GM13977 (cell line): ENCODE data around the gene ZBTB49.
A peak's percentile ranks its signal among the peaks of the same experiment; 100 is the strongest.

Experiments used
- DNase-seq: peaks from one replicate; pipeline ENCODE4 v3.0.0; 2012; ENCODE audit warnings: low spot score
- in situ Hi-C: fragments of 300-500 bp; cut with MboI; formaldehyde crosslinking; loops from one replicate; pipeline ENCODE4 v1.12.0; 2022; ENCODE audit warnings: low sequenced_read_pairs, low pct_unique_long_range_greater_than_20kb, mixed read lengths, inconsistent platforms; ENCODE audit not compliant: unreplicated experiment
- TF ChIP-seq, protein P1 (sequence below): IDR thresholded peaks from 2 replicates; pipeline ENCODE4 v1.5.1; 2012; ENCODE audit warnings: mild to moderate bottlenecking, control low read depth; ENCODE audit not compliant: insufficient read depth; ENCODE audit errors: extremely low read depth, missing control alignments

Gene ZBTB49

DNA sequence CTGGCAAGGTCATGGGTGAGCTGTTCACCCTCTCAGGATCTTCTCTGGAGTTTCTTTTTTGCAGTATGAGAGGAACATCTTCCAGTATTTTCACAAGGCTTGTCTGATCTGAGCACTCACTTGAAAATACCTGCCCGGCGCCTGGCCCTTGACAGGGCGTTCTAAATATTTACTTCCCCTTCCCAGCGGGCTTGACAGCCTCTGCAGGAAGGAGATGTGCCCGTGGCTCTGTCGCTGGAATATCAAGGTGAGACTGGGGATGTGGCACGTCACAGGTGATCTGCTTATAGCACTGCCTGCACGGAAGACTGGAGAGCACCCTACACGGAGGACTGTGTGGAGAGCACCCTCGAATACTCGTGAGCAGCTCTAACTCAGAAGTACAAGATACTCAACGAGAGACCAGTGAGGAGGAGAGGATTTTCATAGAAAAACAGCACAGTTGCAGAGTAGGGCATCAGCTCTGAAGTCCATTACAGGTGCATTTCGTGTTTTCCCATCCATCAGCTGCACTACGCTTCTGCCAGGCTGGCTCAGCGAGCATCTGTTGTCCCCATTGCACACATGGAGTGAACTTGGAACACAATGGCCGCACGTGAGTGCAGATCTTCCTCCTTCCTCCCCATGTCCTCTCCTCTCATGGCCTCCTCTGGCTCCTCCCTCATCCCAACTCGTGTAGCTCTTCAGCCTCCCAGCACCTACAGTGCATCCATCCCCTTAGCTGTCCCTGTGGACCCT lies 32.1 kb downstream of the ZBTB49 start:
- no peak for DNase-seq
- TF ChIP-seq, protein P1, sequence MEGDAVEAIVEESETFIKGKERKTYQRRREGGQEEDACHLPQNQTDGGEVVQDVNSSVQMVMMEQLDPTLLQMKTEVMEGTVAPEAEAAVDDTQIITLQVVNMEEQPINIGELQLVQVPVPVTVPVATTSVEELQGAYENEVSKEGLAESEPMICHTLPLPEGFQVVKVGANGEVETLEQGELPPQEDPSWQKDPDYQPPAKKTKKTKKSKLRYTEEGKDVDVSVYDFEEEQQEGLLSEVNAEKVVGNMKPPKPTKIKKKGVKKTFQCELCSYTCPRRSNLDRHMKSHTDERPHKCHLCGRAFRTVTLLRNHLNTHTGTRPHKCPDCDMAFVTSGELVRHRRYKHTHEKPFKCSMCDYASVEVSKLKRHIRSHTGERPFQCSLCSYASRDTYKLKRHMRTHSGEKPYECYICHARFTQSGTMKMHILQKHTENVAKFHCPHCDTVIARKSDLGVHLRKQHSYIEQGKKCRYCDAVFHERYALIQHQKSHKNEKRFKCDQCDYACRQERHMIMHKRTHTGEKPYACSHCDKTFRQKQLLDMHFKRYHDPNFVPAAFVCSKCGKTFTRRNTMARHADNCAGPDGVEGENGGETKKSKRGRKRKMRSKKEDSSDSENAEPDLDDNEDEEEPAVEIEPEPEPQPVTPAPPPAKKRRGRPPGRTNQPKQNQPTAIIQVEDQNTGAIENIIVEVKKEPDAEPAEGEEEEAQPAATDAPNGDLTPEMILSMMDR = no peak
- in situ Hi-C loops = no loop called here

DNA sequence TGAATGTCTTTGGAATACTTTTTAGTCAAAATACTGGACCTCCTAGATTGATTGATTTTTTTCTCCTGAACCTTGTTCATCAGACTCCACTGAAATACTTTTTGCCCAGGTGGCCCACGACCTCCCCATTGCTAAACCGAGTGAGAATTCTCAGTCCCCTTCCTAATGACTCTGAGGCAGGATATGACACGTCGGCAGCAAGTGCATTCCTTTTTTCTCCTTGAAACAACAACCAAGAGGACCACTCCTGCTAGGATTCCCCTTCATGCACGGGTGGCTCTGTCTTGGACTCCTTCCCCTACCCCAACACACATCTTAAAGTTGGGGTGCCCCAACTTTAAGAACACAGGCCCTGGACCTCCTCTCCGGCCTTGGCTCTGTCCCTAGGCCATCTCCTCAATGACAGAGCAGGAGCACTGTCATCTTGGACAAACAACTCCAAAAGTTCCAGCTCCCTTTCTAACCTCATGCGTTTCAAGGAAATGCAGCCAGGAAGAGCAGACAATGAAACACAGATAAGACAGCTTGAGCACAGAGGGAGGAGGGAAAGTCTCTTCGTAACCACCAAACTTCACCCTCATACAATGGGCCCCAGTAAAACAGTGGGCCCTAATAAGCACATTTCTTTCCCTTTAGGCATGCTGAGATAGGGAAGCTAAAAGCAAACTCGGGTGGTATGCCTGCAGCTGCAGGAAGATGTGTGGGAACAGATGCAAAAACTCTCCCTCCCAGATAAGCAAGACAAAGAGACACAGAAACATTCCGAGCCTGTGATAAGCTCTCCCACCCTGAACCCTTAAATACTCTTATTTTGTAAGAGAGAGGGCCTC lies 33.9 kb downstream of the ZBTB49 start:
- TF ChIP-seq, protein P1 = no peak
- in situ Hi-C loops = no loop called here
- no peak for DNase-seq

DNA sequence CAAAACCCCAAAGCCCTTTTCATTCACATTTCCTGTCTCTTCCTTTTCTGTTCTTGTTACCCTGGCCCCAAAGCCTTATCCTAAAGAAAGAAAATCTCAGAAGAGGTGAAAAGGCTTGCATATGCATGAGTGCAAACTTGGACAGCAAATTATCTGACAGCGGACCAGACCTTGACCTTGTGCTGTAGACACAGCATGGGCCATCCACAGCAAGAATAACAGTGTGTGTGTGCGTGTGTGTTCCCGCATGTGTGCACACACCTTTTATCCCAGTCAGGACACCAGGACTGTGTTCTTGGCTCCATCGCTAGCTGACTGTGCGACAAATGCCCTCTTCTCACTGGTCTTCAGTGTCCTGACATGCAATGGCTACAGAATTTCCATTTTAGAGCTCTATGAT lies 35.3 kb downstream of the ZBTB49 start:
- TF ChIP-seq, protein P1 = no peak
- in situ Hi-C loops = no loop called here
- no peak for DNase-seq

DNA sequence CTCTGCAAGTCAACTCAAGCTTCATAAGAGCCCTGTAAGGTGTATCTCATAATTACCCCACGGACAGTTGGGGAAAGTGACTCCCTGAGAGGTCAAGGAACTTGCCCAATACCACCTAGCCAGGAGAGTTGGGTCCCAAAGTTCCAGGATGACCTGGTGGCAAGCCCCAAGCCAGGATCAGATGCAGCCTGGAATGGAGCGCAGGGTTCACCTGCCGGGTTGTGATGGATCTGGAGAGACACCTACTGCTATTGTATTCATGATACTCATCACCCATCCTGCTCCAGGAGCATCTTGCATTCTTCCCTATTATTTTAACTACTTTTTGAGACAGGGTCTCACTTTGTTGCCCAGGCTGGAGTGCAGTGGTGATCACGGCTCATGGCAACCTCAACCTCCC lies 36.1 kb downstream of the ZBTB49 start:
- in situ Hi-C loops = no loop called here
- TF ChIP-seq, protein P1 = no peak
- DNase-seq = no peak

DNA sequence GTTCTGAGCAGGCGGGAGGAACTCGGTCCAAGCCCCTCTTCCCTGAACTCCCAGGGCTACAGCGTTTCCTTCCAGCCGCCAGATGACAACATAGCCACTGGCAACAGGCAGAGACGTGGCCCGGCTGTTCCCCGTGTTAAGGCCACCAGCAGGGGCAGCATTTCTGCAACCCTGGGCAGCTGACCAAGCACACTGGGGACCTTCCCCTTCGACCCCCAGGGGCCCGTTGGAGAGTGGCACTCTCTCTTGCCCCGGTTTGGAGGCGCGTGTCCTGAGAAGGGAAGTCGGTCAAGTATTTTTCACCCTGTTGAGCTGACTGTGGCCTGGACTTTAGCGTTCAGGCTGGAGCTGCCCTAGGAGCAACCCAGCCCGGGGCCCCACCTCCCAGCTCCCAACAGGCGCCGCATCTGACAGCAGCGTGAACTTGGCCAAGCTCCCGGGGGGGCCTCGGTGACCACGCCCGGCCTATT lies 37.6 kb downstream of the ZBTB49 start:
- TF ChIP-seq, protein P1 = peak; percentile 26
- in situ Hi-C loops = no loop called here
- DNase-seq = no peak

DNA sequence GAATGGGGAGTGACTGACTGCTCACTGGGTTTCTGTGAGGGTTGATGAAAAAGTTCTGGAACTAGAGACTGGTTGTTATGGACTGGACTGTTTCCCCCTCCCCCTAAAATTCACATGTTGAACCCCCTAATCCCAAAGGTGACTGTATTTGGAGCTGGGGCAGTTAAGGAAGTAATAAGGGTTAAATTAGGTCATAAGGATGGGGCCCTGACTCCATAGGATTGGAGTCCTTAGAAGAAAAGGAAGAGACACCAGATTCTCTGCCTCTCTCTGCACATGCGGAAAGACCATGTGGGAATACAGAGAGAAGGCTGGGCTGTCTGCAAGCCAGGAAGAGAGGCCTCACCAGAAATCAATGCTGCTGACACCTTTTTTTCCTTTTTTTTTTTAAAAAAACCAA lies 38.2 kb downstream of the ZBTB49 start:
- in situ Hi-C loops = no loop called here
- TF ChIP-seq, protein P1 = no peak
- DNase-seq = no peak
